Ishikawa (cell line): ENCODE results near the gene DNAL4.

Experiments used
- CEBPB ChIP-seq: IDR thresholded peaks from 2 replicates; pipeline ENCODE4 v1.6.1; 2012
- EP300 ChIP-seq: IDR thresholded peaks from 2 replicates; pipeline ENCODE4 v1.6.1; 2012; ENCODE audit warnings: borderline replicate concordance
- FOXM1 ChIP-seq: IDR thresholded peaks from 2 replicates; pipeline ENCODE4 v1.6.1; 2012; ENCODE audit warnings: low read depth, borderline replicate concordance
- MAX ChIP-seq: IDR thresholded peaks from 2 replicates; pipeline ENCODE4 v1.6.1; 2012
- NFIC ChIP-seq: IDR thresholded peaks from 2 replicates; pipeline ENCODE4 v1.6.1; 2012
- RAD21 ChIP-seq: IDR thresholded peaks from 2 replicates; pipeline ENCODE4 v1.6.1; 2012; ENCODE audit warnings: low read depth
- REST ChIP-seq: IDR thresholded peaks from 2 replicates; pipeline ENCODE4 v1.6.1; 2012; ENCODE audit warnings: low read depth, mild to moderate bottlenecking
- TAF1 ChIP-seq: IDR thresholded peaks from 2 replicates; pipeline ENCODE4 v1.6.1; 2012; ENCODE audit warnings: low read depth, mild to moderate bottlenecking
- TCF12 ChIP-seq: IDR thresholded peaks from 2 replicates; pipeline ENCODE4 v1.6.1; 2012; ENCODE audit warnings: low read depth
- TEAD4 ChIP-seq: IDR thresholded peaks from 2 replicates; pipeline ENCODE4 v1.6.1; 2012
- USF1 ChIP-seq: IDR thresholded peaks from 2 replicates; pipeline ENCODE4 v1.6.1; 2012
- YY1 ChIP-seq: IDR thresholded peaks from 2 replicates; pipeline ENCODE4 v1.6.1; 2012; ENCODE audit warnings: low read depth
- ZBTB7A ChIP-seq: IDR thresholded peaks from 2 replicates; pipeline ENCODE4 v1.6.1; 2012; ENCODE audit warnings: low read depth

DNA sequence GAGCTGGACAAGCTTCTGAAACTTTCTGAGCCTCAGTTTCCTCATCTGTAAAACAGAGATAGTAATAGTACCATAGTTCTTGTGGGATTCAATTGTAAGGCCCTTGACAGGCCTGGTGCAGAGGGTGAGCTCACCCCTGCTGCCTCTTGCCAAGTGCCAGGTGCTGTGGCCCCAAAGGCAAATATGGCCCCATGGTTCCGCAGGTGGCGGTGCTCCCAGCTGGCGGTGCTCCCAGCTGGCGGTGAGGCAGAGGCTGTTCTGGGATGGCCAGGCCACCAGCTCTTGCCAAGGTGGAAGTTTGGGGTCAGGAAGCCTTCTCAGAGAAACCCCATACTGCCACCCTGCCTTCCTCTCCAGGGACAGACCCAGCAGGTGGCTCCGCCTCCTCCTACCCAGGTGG, 41.0 kb upstream of the DNAL4 start:
- TF ChIP-seq YY1 (no peak), TCF12 (no peak), MAX (no peak), TEAD4 (no peak), TAF1 (no peak), CEBPB (no peak), EP300 (no peak), FOXM1 (no peak), USF1 (no peak), RAD21 (no peak), ZBTB7A (no peak), NFIC (no peak), REST (no peak)
